Measurements from ENCODE around the gene UROD. TPM values are rescaled to one million over a fixed set of nuclear protein-coding genes. Genes with fewer than 3 reads are reported as not detected.

UROD gene
- total RNA-seq, 6 experiments from 2014 or later: 57.8 to 92.8 (median 71.2) TPM

DNA sequence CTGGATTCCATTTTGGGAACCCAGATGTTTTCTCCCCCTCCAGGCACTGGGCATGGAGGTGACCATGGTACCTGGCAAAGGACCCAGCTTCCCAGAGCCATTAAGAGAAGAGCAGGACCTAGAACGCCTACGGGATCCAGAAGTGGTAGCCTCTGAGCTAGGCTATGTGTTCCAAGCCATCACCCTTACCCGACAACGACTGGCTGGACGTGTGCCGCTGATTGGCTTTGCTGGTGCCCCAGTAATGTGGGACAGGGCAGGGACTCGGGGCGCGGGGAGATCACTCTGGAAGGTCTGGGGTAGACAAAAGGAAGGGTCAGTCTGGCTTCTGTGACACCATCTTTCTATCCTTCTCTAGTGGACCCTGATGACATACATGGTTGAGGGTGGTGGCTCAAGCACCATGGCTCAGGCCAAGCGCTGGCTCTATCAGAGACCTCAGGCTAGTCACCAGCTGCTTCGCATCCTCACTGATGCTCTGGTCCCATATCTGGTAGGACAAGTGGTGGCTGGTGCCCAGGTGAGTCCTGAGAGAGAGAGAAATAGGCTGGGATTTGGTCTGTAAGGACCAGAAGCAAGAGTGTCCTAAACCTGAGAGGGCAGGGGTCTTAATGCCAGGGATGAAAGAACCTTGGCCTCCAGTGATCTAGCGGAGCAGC, 1.6 kb downstream of the UROD start:
- Histone ChIP-seq H3K27me3 (no peaks in the 10 kb centered on the region), H3K27ac (peak overlapping the region in 2 of 3 donors; percentile 65 to 72), H3K4me1 (peaks cover 1 to 29% (median 14%) of the 10 kb centered on the region in 4 donors), H3K4me3 (no peak overlapping the region), H3K9me3 (no peaks in the 10 kb centered on the region), H3K36me3 (peaks cover 0 to 24% (median 8%) of the 10 kb centered on the region in 4 donors)
- ATAC-seq (no peak), DNase-seq (no peak)
- TF ChIP-seq, protein P1, sequence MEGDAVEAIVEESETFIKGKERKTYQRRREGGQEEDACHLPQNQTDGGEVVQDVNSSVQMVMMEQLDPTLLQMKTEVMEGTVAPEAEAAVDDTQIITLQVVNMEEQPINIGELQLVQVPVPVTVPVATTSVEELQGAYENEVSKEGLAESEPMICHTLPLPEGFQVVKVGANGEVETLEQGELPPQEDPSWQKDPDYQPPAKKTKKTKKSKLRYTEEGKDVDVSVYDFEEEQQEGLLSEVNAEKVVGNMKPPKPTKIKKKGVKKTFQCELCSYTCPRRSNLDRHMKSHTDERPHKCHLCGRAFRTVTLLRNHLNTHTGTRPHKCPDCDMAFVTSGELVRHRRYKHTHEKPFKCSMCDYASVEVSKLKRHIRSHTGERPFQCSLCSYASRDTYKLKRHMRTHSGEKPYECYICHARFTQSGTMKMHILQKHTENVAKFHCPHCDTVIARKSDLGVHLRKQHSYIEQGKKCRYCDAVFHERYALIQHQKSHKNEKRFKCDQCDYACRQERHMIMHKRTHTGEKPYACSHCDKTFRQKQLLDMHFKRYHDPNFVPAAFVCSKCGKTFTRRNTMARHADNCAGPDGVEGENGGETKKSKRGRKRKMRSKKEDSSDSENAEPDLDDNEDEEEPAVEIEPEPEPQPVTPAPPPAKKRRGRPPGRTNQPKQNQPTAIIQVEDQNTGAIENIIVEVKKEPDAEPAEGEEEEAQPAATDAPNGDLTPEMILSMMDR (IDR thresholded peaks at IDR 0.05): no peak
- no peak for TF ChIP-seq POLR2A (IDR thresholded peaks at IDR 0.05)
- intact Hi-C loops (cut with DNase I): loop anchor here in 1 of 2 donors (10.0 kb wide), 1 partner anchor 481 kb away; the partner anchor contains the start of gene TESK2
- WGBS (ENCODE audit: insufficient coverage, low coverage, low lambda C conversion rate, missing lambda C conversion rate): 69% methylated on average over 5 of the region's 12 CpGs

DNA sequence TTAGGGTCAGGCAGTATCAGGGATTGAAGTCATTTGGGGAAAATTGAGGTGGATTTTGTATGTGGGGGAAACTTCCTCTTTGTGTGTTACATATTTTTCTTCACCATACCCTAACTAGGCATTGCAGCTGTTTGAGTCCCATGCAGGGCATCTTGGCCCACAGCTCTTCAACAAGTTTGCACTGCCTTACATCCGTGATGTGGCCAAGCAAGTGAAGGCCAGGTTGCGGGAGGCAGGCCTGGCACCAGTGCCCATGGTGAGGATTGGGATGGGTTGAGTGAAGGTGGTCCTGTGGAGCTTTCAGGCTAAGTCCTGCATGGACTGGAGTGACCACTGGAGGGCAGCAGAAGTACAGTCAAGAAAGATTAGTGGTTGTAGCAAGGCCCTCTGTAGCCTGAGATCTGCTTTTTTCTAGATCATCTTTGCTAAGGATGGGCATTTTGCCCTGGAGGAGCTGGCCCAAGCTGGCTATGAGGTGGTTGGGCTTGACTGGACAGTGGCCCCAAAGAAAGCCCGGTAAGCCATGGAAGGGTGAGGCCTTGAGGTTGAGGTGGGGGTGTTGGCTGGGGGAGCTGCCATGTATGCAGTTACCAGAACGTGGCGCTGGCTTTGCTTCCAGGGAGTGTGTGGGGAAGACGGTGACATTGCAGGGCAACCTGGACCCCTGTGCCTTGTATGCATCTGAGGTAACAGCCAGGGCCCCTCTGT, 2.4 kb downstream of the UROD start:
- DNase-seq (peak; percentile 66 to 72 (median 72)), ATAC-seq (peak in 2 of 4 donors; percentile 10 to 21)
- intact Hi-C loops (cut with DNase I): loop anchor here (5.0 to 10.0 kb wide), 2 partner anchors 283 to 480 kb away; partner anchors contain the start of gene TESK2 (in 1 of the 2)
- H3K4me3 ChIP-seq: no peak overlapping the region
- TF ChIP-seq, protein P1 (IDR thresholded peaks at IDR 0.05): peak; percentile 79 to 90 (median 84)
- TF ChIP-seq POLR2A (IDR thresholded peaks at IDR 0.05): no peak
- H3K4me1 ChIP-seq: peaks cover 2 to 27% (median 13%) of the 10 kb centered on the region in 4 donors
- no peaks in the 10 kb centered on the region for H3K9me3 ChIP-seq
- no peak overlapping the region for H3K27ac ChIP-seq
- H3K27me3 ChIP-seq: no peaks in the 10 kb centered on the region
- H3K36me3 ChIP-seq: peaks cover 0 to 16% (median 3%) of the 10 kb centered on the region in 4 donors
- 20% methylated on average over 3 of the region's 6 CpGs for WGBS (ENCODE audit: insufficient coverage, low coverage, low lambda C conversion rate, missing lambda C conversion rate)

DNA sequence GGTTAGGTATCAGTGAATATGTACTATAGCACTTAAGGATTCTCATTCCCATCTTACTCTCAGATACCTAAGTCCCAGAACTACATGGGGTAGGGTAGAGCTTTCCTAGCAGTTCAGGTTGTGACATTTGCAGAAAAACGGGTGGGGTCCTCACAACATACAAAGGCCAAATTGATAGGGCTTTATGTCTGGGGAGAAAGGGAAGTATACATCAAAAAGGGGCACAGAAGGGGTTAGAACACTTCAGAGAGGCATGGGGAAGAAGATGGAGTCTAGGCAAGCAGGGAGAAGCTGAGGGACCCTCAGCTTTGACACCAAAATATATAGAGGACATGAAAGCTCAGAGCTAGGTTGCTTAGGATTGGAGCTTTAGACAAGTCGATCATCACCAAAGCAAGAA, 3.6 kb downstream of the UROD start:
- H3K9me3 ChIP-seq: no peaks in the 10 kb centered on the region
- intact Hi-C loops (cut with DNase I): loop anchor here (5.0 to 10.0 kb wide), 2 partner anchors 282 to 479 kb away; partner anchors contain the start of gene TESK2 (in 1 of the 2)

DNA sequence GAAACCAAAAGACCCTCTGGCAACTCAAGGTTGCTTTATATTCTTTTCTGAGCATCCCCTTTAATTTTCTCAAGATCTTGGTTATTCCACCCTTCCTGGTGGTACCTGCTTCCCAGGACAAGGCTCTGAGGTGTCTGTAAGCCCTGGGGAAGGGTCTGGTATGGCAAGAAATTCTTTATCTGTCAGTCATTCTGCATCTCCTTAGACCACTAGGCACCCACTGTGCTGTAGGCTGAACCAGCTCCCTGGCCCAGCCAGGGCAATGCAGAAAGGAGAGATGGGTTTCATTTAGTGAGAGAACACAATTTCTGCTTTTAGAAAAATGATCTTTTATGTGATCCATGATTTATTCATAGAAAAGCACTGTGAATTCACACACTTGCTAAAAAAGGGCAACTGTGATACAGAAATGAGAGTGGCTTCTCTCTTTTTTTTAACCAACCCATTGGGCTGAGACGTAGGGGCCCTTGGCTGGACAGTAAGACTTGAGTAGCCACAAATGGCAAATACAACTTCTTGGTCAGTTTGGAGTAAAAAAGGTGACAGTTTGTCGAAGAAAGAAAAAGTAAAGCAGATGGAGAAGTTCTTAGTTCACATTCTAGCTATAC, 4.1 kb downstream of the UROD start:
- 80% methylated on average over 2 of the region's 2 CpGs for WGBS (ENCODE audit: insufficient coverage, low coverage, low lambda C conversion rate, missing lambda C conversion rate)
- intact Hi-C loops (cut with DNase I): loop anchor here (5.0 to 10.0 kb wide), 2 partner anchors 281 to 479 kb away; partner anchors contain the start of gene TESK2 (in 1 of the 2)

More for the DNA sequence above, 3.6 kb downstream of the UROD start:
- no peak for TF ChIP-seq POLR2A (IDR thresholded peaks at IDR 0.05)
- TF ChIP-seq, protein P1 (IDR thresholded peaks at IDR 0.05): no peak
- no peak for DNase-seq
- Histone ChIP-seq H3K27me3 (no peaks in the 10 kb centered on the region), H3K27ac (no peak overlapping the region), H3K36me3 (peaks cover 0 to 14% (median 2%) of the 10 kb centered on the region in 4 donors), H3K4me1 (peaks cover 0 to 18% (median 9%) of the 10 kb centered on the region in 4 donors), H3K4me3 (no peak overlapping the region)
- no peak for ATAC-seq
- WGBS (ENCODE audit: insufficient coverage, low coverage, low lambda C conversion rate, missing lambda C conversion rate): 79% methylated on average over 2 of the region's 2 CpGs

More for the DNA sequence above, 4.1 kb downstream of the UROD start:
- no peak overlapping the region for H3K4me3 ChIP-seq
- H3K4me1 ChIP-seq: peaks cover 0 to 17% (median 9%) of the 10 kb centered on the region in 4 donors
- no peak overlapping the region for H3K27ac ChIP-seq
- DNase-seq (no peak), ATAC-seq (no peak)
- H3K27me3 ChIP-seq: no peaks in the 10 kb centered on the region
- H3K9me3 ChIP-seq: no peaks in the 10 kb centered on the region
- TF ChIP-seq, protein P1 (IDR thresholded peaks at IDR 0.05): no peak
- peaks cover 0 to 14% (median 2%) of the 10 kb centered on the region in 4 donors for H3K36me3 ChIP-seq

All from right lobe of liver (tissue), 6 donors.